Fibroblast of lung (primary cell): ENCODE results near the gene MLLT10.

Experiments used
- CTCF ChIP-seq, 2 donors: IDR thresholded peaks in 1 of 2; conservative IDR thresholded peaks in 1 of 2; 1 replicate in 1 of 2; 2 replicates in 1 of 2; pipeline ENCODE4 v1.5.1; 2011 to 2012; ENCODE audit warnings: low read length in 2 of 2, control low read depth in 1 of 2, inconsistent platforms in 1 of 2, low read depth in 1 of 2, mild to moderate bottlenecking in 1 of 2
- EZH2 ChIP-seq: IDR thresholded peaks from 2 replicates; pipeline ENCODE4 v1.5.1; 2012; ENCODE audit warnings: low read length, control low read depth, mild to moderate bottlenecking; ENCODE audit errors: missing control alignments

GRCh38 chr10:21625623-21626229, 91.7 kb downstream of the MLLT10 start:
- no peak for TF ChIP-seq CTCF (conservative IDR thresholded peaks at IDR 0.05 in 1 of 2, IDR thresholded peaks at IDR 0.05 in 1 of 2; ENCODE audit: low read depth in 1 of 2, low read length in 2 of 2)
- TF ChIP-seq EZH2: no peak
